HCT116 (cell line): Measurements from ENCODE around the gene CIROP. TPM values are rescaled to one million over a fixed set of nuclear protein-coding genes. Genes with fewer than 3 reads are reported as not detected.

Source experiments
- ATAC-seq: fragments of 200-7000 bp; cut with Tn5 transposase; 2 replicates; pipeline ENCODE4 v1.9.1; 2020; ENCODE audit warnings: mild to moderate bottlenecking, moderate library complexity
- BruUV-seq: library from RNA; stranded (reverse); fragments of 400-500 nt; replicated peaks from 2 replicates; lab custom pipeline; 2021; lab: Mats Ljungman, UMichigan
- CTCF ChIA-PET: fragments of 300-600 bp; sonication (Branson Sonifier 250); formaldehyde crosslinking; loops from one replicate; lab custom pipeline; 2021; ENCODE audit warnings: antibody characterized with exemption; lab: Charles Lee
- POLR2A ChIA-PET: fragments of 300-600, 350-600 bp; sonication (Branson Sonifier 250); formaldehyde crosslinking; loops from one replicate; lab custom pipeline; 2021; ENCODE audit warnings: antibody characterized with exemption; lab: Charles Lee
- RAD21 ChIA-PET, 2 experiments: fragments of 300-600 bp; sonication (Branson Sonifier 250); formaldehyde crosslinking; loops; one replicate each; lab custom pipeline; 2023; ENCODE audit warnings: low total read pairs in 2 of 2; ENCODE audit not compliant: uncharacterized antibody in 2 of 2, unreplicated experiment in 2 of 2, low non-redundant PET in 1 of 2; lab: Charles Lee
- DNase-seq: peaks from one replicate; pipeline ENCODE4 v3.0.0-alpha.2; 2010; ENCODE audit warnings: low read depth, low spot score
- H2AFZ ChIP-seq: fragments of 200-600 bp; shearing (Covaris generic), sonication (generic); 2 replicates; pipeline ENCODE4 v1.6.1; 2017; ENCODE audit warnings: low read depth, mixed run types, mixed read lengths, antibody characterized with exemption, low read length; ENCODE audit not compliant: poor library complexity, severe bottlenecking
- H3K27ac ChIP-seq: 2 replicates; pipeline ENCODE4 v1.5.1; 2012; ENCODE audit warnings: low read depth, low read length
- H3K27me3 ChIP-seq: fragments of 200-600 bp; sonication (generic); 2 replicates; pipeline ENCODE4 v1.6.1; 2016; ENCODE audit warnings: mixed run types, low read length, mixed read lengths; ENCODE audit not compliant: insufficient read depth
- H3K36me3 ChIP-seq, 2 experiments: fragments of 200-500 bp in 1 of 2; fragments of 200-600 bp in 1 of 2; sonication (Bioruptor generic) in 1 of 2; sonication (generic) in 1 of 2; 2 replicates each; pipeline versions ENCODE4 v1.5.1 to v1.6.1; 2014 to 2016; ENCODE audit warnings: low read length in 2 of 2, inconsistent platforms in 1 of 2, mixed read lengths in 1 of 2, mixed run types in 1 of 2; ENCODE audit not compliant: insufficient read depth in 2 of 2, control insufficient read depth in 1 of 2
- H3K4me1 ChIP-seq, 2 experiments: fragments of 200-600 bp in 1 of 2; sonication (generic) in 1 of 2; 2 replicates each; pipeline versions ENCODE4 v1.5.1 to v1.6.1; 2012 to 2017; ENCODE audit warnings: low read length in 2 of 2, inconsistent platforms in 1 of 2, mild to moderate bottlenecking in 1 of 2, mixed read lengths in 1 of 2, mixed run types in 1 of 2, moderate library complexity in 1 of 2; ENCODE audit not compliant: insufficient read depth in 2 of 2, control insufficient read depth in 1 of 2
- H3K4me2 ChIP-seq: fragments of 200-600 bp; sonication (generic); 2 replicates; pipeline ENCODE4 v1.6.1; 2017; ENCODE audit warnings: mixed run types, low read length, mixed read lengths
- H3K4me3 ChIP-seq, 2 experiments: fragments of 200-600 bp in 1 of 2; sonication (generic) in 1 of 2; replicated peaks in 1 of 2; 2 replicates each; pipeline ENCODE4 v1.5.1; 2011 to 2016; ENCODE audit warnings: low read length in 2 of 2, control low read depth in 1 of 2, low read depth in 1 of 2, mild to moderate bottlenecking in 1 of 2, mixed read lengths in 1 of 2, mixed run types in 1 of 2
- H3K79me2 ChIP-seq: fragments of 200-600 bp; sonication (generic); 2 replicates; pipeline ENCODE4 v1.6.1; 2017; ENCODE audit warnings: mild to moderate bottlenecking, mixed run types, low read length, moderate library complexity, mixed read lengths; ENCODE audit not compliant: insufficient read depth
- H3K9ac ChIP-seq: fragments of 200-600 bp; sonication (generic); 2 replicates; pipeline ENCODE4 v1.6.1; 2016; ENCODE audit warnings: low read length, mixed read lengths
- H3K9me2 ChIP-seq: fragments of 200-600 bp; sonication (generic), shearing (Covaris generic); 2 replicates; pipeline ENCODE4 v1.6.1; 2017; ENCODE audit warnings: mixed run types, mild to moderate bottlenecking, moderate library complexity; ENCODE audit not compliant: insufficient read depth
- H3K9me3 ChIP-seq, 2 experiments: fragments of 200-500 bp in 1 of 2; fragments of 200-600 bp in 1 of 2; sonication (Bioruptor generic) in 1 of 2; sonication (generic) in 1 of 2; 2 replicates each; pipeline ENCODE4 v1.6.1; 2014 to 2017; ENCODE audit warnings: low read length in 2 of 2, mixed read lengths in 2 of 2, inconsistent platforms in 1 of 2, low read depth in 1 of 2, mild to moderate bottlenecking in 1 of 2, mixed run types in 1 of 2, moderate library complexity in 1 of 2; ENCODE audit not compliant: control insufficient read depth in 1 of 2, insufficient read depth in 1 of 2
- H4K20me1 ChIP-seq: fragments of 200-600 bp; sonication (generic), shearing (Covaris generic); 2 replicates; pipeline ENCODE4 v1.6.1; 2017; ENCODE audit warnings: mixed run types, mild to moderate bottlenecking, moderate library complexity; ENCODE audit not compliant: insufficient read depth
- ATF3 ChIP-seq: IDR thresholded peaks from 2 replicates; pipeline ENCODE4 v1.6.1; 2012
- CBX3 ChIP-seq: IDR thresholded peaks from 2 replicates; pipeline ENCODE4 v1.6.1; 2012; ENCODE audit warnings: low read depth
- CEBPB ChIP-seq: IDR thresholded peaks from 2 replicates; pipeline ENCODE4 v1.6.1; 2012; ENCODE audit warnings: low read depth
- EGR1 ChIP-seq: IDR thresholded peaks from 2 replicates; pipeline ENCODE4 v1.6.1; 2012; ENCODE audit warnings: low read depth
- EZH2 ChIP-seq: fragments of 200-600 bp; sonication (generic); IDR thresholded peaks from 2 replicates; pipeline ENCODE4 v1.6.1; 2017; ENCODE audit warnings: antibody characterized with exemption, mixed run types
- EZH2phosphoT487 ChIP-seq: fragments of 200-600 bp; IDR thresholded peaks from 2 replicates; pipeline ENCODE4 v1.6.1; 2018; ENCODE audit warnings: antibody characterized with exemption, borderline replicate concordance
- FOSL1 ChIP-seq: IDR thresholded peaks from 2 replicates; pipeline ENCODE4 v1.6.1; 2012; ENCODE audit warnings: low read depth
- JUND ChIP-seq: IDR thresholded peaks from 2 replicates; pipeline ENCODE4 v1.6.1; 2012
- POLR2A ChIP-seq: IDR thresholded peaks from 2 replicates; pipeline ENCODE4 v1.7.0; 2011; ENCODE audit warnings: borderline replicate concordance; ENCODE audit not compliant: insufficient read depth, insufficient read length; ENCODE audit errors: extremely low read depth
- POLR2AphosphoS5 ChIP-seq: IDR thresholded peaks from 2 replicates; pipeline ENCODE4 v1.6.1; 2011; ENCODE audit warnings: mild to moderate bottlenecking, low read depth, low read length, moderate library complexity
- RAD21 ChIP-seq: IDR thresholded peaks from 2 replicates; pipeline ENCODE4 v1.6.1; 2012; ENCODE audit warnings: low read depth, mild to moderate bottlenecking
- REST ChIP-seq: IDR thresholded peaks from 2 replicates; pipeline ENCODE4 v1.6.1; 2012; ENCODE audit warnings: low read depth
- SIN3A ChIP-seq: IDR thresholded peaks from 2 replicates; pipeline ENCODE4 v1.6.1; 2012; ENCODE audit warnings: low read depth
- SP1 ChIP-seq: IDR thresholded peaks from 2 replicates; pipeline ENCODE4 v1.6.1; 2012; ENCODE audit warnings: low read depth
- SRF ChIP-seq: IDR thresholded peaks from 2 replicates; pipeline ENCODE4 v1.6.1; 2012; ENCODE audit warnings: low read depth
- TCF7L2 ChIP-seq: IDR thresholded peaks from 2 replicates; pipeline ENCODE4 v1.7.0; 2011; ENCODE audit warnings: borderline replicate concordance, inconsistent platforms; ENCODE audit not compliant: insufficient read depth, insufficient read length; ENCODE audit errors: extremely low read depth
- YY1 ChIP-seq: IDR thresholded peaks from 2 replicates; pipeline ENCODE4 v1.6.1; 2011; ENCODE audit warnings: low read length, low read depth, moderate library complexity, mild to moderate bottlenecking; ENCODE audit not compliant: insufficient replicate concordance; ENCODE audit errors: extremely low read depth
- ZBTB33 ChIP-seq: IDR thresholded peaks from 2 replicates; pipeline ENCODE4 v1.6.1; 2011; ENCODE audit warnings: mild to moderate bottlenecking, low read length, moderate library complexity; ENCODE audit not compliant: insufficient replicate concordance; ENCODE audit errors: extremely low read depth
- ZFX ChIP-seq: fragments of 450-650 bp; IDR thresholded peaks from 2 replicates; pipeline ENCODE4 v1.6.1; 2017
- ZNF274 ChIP-seq: fragments of 200-500 bp; sonication (Bioruptor generic); IDR thresholded peaks from 2 replicates; pipeline ENCODE4 v1.6.1; 2014; ENCODE audit warnings: mild to moderate bottlenecking, low read depth, low read length, inconsistent platforms
- intact Hi-C: fragments of 100-400 bp; cut with micrococcal nuclease; formaldehyde crosslinking; loops from 2 replicates; pipeline ENCODE4 v1.10.0; 2022
- total RNA-seq: library from RNA; stranded (reverse); gene quantifications from one replicate; pipeline ENCODE4 v1.2.1, GENCODE V29; 2021; ENCODE audit not compliant: unreplicated experiment

Gene CIROP
- total RNA-seq, 1 experiment from 2014 or later: not detected

GRCh38 chr14:23148591-23149249, 43.9 kb upstream of the CIROP start:
- Histone ChIP-seq H3K27me3 (no peaks in the 10 kb centered on the region), H3K4me2 (no peak overlapping the region), H4K20me1 (no peaks in the 10 kb centered on the region), H3K4me1 (peaks cover 0 to 2% of the 10 kb centered on the region in 2 experiments; a peak in 1 of 4 replicates), H3K9ac (no peak overlapping the region), H3K36me3 (no peaks in the 10 kb centered on the region), H3K4me3 (no peak overlapping the region), H3K27ac (no peak overlapping the region), H3K9me3 (no peaks in the 10 kb centered on the region), H2AFZ (no peak overlapping the region), H3K79me2 (no peaks in the 10 kb centered on the region), H3K9me2 (no peaks in the 10 kb centered on the region)
- ChIA-PET RAD21 (interaction anchor here in 1 of 2 experiments (0.6 kb wide), 1 partner anchor 546 kb away, joined by 4 read pairs; no protein-coding TSS in a partner anchor), POLR2A (no interaction called here), CTCF (no interaction called here)
- no peak for TF ChIP-seq CBX3
- no peak for TF ChIP-seq EZH2phosphoT487
- no peak for TF ChIP-seq SP1
- no peak for TF ChIP-seq EZH2
- no peak for TF ChIP-seq POLR2A
- TF ChIP-seq ZBTB33: no peak
- TF ChIP-seq ZFX: no peak
- no peak for TF ChIP-seq FOSL1
- TF ChIP-seq RAD21: no peak
- no peak for TF ChIP-seq YY1
- no peak for TF ChIP-seq ATF3
- no peak for TF ChIP-seq CEBPB
- TF ChIP-seq TCF7L2: no peak
- no peak for TF ChIP-seq SIN3A
- no peak for TF ChIP-seq EGR1
- no peak for TF ChIP-seq JUND
- TF ChIP-seq SRF: no peak
- TF ChIP-seq REST: no peak
- no peak for TF ChIP-seq ZNF274
- TF ChIP-seq POLR2AphosphoS5: no peak
- intact Hi-C loops: no loop called here
- no TSS peak for BruUV-seq
- DNase-seq (no peak), ATAC-seq (no peak)
